ENCODE results near the gene CPO. TPM values are rescaled to one million over a fixed set of nuclear protein-coding genes. Genes with fewer than 3 reads are reported as not detected.

The CPO gene
- not detected for total RNA-seq

GRCh38 chr2:206939340-206939739 lies at the start of gene CPO:
Gene CPO, plus strand, starts transcription at chr2:206939518. Its CDS starts 82 bp downstream, at chr2:206939600.

Other genes with a start within 250 kb of the CPO start
- gene DYTN, start 221.1 kb upstream of the CPO start, total RNA-seq, result not detected
- gene MDH1B, start 174.2 kb upstream of the CPO start, total RNA-seq, result under 1 TPM in 1 of 2 experiments, not detected in 1; 0.10 TPM
- 10 to 100 TPM; 19.0 to 19.5 TPM for gene FASTKD2, start 173.9 kb upstream of the CPO start, total RNA-seq
- 10 to 100 TPM; 40.6 to 53.6 TPM for gene KLF7, start 226.4 kb downstream of the CPO start, total RNA-seq

All from activated naive CD4-positive, alpha-beta T cell treated with anti-CD3 and anti-CD28 coated beads, Interleukin-2, amount 10 ng/mL, durations not matched to agents 5 hours and 36 hours (primary cell).